ENCODE measurements around the gene TIMM8A.
"Not testable (repeated sequence)": the region's sequence is repeated elsewhere in the genome, so short reads cannot be mapped to it uniquely, and the experiment has no call there.

The TIMM8A gene

DNA sequence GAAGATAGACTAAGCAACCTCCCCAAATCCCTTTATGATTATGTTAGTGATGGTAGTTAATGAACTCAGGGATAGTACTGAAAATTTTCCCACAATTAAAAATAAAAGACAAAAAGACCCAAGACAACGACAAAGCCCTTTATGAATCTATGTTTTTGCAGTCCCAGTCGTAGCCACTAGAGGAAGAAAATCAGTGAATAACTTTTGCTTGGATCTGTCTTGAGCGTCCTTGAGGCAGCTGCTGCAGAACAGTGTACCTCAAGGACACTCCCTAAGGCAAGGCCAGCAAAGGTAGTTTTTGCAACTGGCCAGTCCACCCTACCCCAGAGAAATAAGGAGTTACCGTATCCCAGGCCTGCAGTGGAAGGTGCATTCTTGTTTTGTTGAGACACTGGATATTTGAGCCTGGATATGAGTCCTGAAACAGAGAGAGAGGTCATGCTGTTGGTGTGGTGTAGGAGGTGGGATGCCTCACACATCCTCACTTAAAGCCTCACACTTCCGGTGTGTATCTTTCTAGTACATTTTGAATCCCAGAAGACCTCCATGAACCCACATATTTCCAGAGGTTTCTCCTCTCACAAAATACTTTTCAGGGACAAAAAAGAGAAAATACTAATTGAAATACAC, 8.7 kb upstream of the TIMM8A start:
- DNase-seq: peak; percentile 31

DNA sequence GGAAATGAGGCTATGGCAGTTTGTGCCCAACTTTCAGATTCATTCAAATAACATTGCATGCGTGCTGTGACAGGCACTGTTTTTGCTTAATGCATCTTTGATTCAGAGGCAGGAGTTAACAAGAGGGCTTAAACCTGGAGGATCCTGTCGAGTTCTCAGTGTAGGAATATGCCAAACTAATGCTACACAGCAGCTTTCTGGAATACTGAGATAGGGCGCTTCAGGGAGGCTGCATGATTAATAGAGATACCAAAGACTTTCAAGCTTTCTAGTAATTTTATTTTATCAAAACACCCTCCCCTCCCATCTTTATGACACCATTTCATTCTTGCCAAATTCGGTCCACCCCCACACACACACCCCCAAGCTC, 636 bp upstream of the TIMM8A start:
- no peak for DNase-seq

DNA sequence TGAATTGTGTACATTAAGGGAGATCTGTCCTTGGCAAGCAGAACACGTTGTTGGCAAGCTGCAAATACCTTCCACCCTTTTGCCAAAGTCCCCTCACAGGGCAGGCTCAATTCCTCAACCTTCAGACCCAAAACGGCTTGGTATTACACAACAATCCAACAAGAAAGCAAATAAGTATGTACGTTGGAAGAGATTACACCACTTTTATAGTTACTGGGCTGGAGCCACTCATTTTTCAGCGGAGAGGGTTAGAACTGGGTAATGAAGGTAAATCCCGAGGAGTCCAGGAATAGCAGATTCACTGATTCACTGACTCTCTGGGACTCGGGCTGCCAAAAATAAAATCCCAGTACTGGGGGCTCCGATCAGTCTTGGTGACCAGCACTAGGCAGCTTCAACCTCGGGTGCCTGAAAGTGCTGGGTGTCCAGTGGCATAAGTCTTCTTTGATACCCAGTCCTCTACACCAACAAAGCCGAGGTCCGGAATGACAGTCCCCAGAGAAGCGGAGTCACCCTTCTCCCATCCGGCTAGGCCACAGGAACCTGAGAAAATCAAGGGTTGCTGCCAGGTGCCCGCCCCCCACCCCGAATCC, 587 bp downstream of the TIMM8A start:
- no peak for DNase-seq

DNA sequence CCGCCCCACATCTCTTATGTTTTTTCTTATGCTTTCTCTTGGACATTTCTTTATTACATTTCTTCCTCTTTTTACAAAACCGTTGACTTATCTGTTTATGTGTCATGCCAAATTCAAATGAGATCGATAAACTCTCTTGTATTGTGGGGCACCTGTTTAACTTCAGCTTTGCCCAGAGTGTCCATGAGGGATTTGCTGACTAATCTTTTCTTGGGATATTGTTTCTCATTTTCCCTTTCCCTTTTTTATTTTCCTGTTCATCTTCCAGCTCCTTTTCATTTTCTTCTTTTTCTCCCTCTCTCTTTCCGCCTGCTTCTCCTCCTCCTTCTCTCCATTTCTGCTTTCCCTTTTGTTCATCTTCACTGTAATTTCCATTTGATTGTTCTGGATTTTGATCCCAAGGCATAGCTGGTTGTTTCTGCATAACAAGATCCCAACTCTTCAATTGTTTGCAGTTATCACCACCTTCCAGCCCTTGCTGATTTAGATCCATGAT, 10.7 kb downstream of the TIMM8A start:
- no peak for DNase-seq

DNA sequence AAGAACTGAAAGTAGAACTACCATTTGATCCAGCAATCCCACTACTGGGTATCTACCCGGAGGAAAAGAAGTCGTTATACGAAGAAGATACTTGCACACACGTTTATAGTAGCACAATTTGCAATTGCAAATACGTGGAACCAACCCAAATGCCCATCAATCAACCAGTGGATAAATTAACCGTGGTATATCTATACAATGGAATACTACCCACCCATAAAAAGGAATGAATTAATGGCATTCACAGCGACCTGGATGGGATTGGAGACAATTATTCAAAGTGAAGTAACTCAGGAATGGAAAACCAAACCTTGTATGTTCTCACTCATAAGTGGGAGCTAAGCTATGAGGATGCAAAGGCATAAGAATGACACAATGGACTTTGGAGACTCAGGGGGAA, 14.2 kb downstream of the TIMM8A start:
- DNase-seq: not testable (repeated sequence)

DNA sequence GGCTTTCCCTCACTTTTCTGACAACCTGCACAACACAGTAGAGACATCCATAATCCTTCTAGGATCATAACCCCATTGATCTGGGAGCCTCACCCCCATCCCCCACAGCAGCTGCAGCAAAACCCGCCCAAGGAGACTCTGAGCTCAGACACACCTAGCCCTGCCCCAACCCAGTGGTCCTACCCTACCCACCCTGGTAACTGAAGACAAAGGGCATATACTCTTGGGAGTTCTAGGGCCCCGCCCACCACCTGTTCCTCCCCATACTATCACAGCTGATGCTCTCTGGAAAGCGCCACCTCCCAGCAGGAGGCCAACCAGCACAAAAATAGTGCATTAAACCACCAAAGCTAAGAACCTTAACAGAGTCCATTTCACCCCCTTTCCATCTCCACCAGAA, 21.9 kb downstream of the TIMM8A start:
- not testable (repeated sequence) for DNase-seq

DNA sequence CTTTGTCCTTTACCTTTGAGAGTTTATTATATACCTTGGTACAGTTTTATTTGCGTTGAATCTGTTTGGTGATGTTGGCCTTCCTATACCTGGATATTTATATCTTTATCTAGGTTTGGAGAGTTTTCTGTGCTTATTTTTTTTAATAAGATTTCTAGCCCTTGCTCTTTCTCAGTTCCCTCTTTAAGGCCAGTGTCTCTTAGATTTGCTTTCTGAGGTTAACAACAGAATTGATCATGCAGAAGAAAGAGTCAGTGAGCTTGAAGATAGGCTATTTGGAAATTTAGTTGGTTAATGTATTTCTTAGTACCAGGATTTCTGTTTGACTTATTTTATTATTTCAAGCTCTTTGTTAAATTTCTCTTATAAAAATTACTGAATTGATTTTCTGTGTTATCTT, 44.8 kb downstream of the TIMM8A start:
- DNase-seq: no peak

Measured in DMS53 (cell line).